AG04450 (cell line): ENCODE data around the gene CFAP69. TPM values are rescaled to one million over a fixed set of nuclear protein-coding genes. Genes with fewer than 3 reads are reported as not detected.

ENCODE experiments used
- CTCF ChIA-PET: fragments of 300-600, 350-600 bp; formaldehyde crosslinking; extraction: SDS; loops from one replicate; lab custom pipeline; 2022; ENCODE audit warnings: antibody characterized with exemption, inconsistent platforms; lab: Charles Lee
- POLR2A ChIA-PET: fragments of 350-600 bp; formaldehyde crosslinking; extraction: SDS; loops from one replicate; lab custom pipeline; 2021; ENCODE audit warnings: antibody characterized with exemption, inconsistent platforms; lab: Yijun Ruan, JAX
- DNase-seq: peaks from one replicate; pipeline ENCODE4 v3.0.0-alpha.2; 2011; ENCODE audit warnings: low read depth, low spot score
- H3K27ac ChIP-seq: one replicate; pipeline ENCODE4 v1.5.1; 2012; ENCODE audit warnings: low read depth, low read length, control low read depth
- H3K27me3 ChIP-seq: one replicate; pipeline ENCODE4 v1.6.0; 2012; ENCODE audit warnings: low read length; ENCODE audit not compliant: control insufficient read depth, insufficient read depth
- H3K4me3 ChIP-seq: 2 replicates; pipeline ENCODE4 v1.5.1; 2011; ENCODE audit warnings: mild to moderate bottlenecking, low read depth, low read length, control low read depth
- H3K9me3 ChIP-seq: 2 replicates; pipeline ENCODE4 v1.5.1; 2012; ENCODE audit warnings: low read length; ENCODE audit not compliant: control insufficient read depth, insufficient read depth
- CTCF ChIP-seq: IDR thresholded peaks from 2 replicates; pipeline ENCODE4 v1.5.1; 2011; ENCODE audit warnings: low read depth, low read length, control low read depth, inconsistent platforms
- polyA plus RNA-seq: library from polyadenylated mRNA; depleted of rRNA; stranded (reverse); fragments of >200 nt; gene quantifications from 2 replicates; pipeline ENCODE4 v1.2.3, GENCODE V29; 2011

CFAP69 gene
- polyA plus RNA-seq, 1 experiment = 2.4 TPM

- POLR2A ChIA-PET = no interaction called here
- CTCF ChIA-PET = interaction anchor here (0.6 to 2.5 kb wide), 4 partner anchors 15 to 166 kb away, joined by 3 to 26 read pairs (median 7); partner anchors contain the start of gene STEAP1
- DNase-seq = no peak
- Histone ChIP-seq H3K4me3 (no peak overlapping the region), H3K9me3 (no peaks in the 10 kb centered on the region), H3K27ac (no peak overlapping the region), H3K27me3 (no peaks in the 10 kb centered on the region)
- peak; percentile 57 for TF ChIP-seq CTCF
Observed at GRCh38 chr7:90262438-90262837, 17.5 kb downstream of the CFAP69 start.

GRCh38 chr7:90266808-90267207 is 21.8 kb downstream of the CFAP69 start:
- POLR2A ChIA-PET = no interaction called here
- no peak for DNase-seq
- H3K9me3 ChIP-seq = no peaks in the 10 kb centered on the region
- TF ChIP-seq CTCF = no peak
- no peak overlapping the region for H3K4me3 ChIP-seq
- H3K27me3 ChIP-seq = no peaks in the 10 kb centered on the region
- CTCF ChIA-PET = interaction anchor here (1.0 to 3.1 kb wide), 5 partner anchors 37 to 161 kb away, joined by 3 to 13 read pairs (median 4); partner anchors contain the start of genes STEAP1 and STEAP2
- H3K27ac ChIP-seq = no peak overlapping the region

- no peak overlapping the region for H3K27ac ChIP-seq
- no peak for DNase-seq
- no peaks in the 10 kb centered on the region for H3K9me3 ChIP-seq
- CTCF ChIA-PET = interaction anchor here (0.7 to 3.1 kb wide), 6 partner anchors 17 to 161 kb away, joined by 3 to 13 read pairs (median 4); partner anchors contain the start of genes STEAP1 and STEAP2
- POLR2A ChIA-PET = no interaction called here
- no peaks in the 10 kb centered on the region for H3K27me3 ChIP-seq
- TF ChIP-seq CTCF = no peak
- no peak overlapping the region for H3K4me3 ChIP-seq
Observed at GRCh38 chr7:90267263-90267858, 22.4 kb downstream of the CFAP69 start.

GRCh38 chr7:90269163-90269562 is 24.2 kb downstream of the CFAP69 start:
- ChIA-PET CTCF (interaction anchor here (3.1 kb wide), 1 partner anchor 116 kb away, joined by 13 read pairs; the partner anchor contains the start of gene STEAP1), POLR2A (no interaction called here)
- no peak overlapping the region for H3K4me3 ChIP-seq
- no peaks in the 10 kb centered on the region for H3K27me3 ChIP-seq
- H3K27ac ChIP-seq = no peak overlapping the region
- H3K9me3 ChIP-seq = no peaks in the 10 kb centered on the region
- no peak for DNase-seq
- TF ChIP-seq CTCF = no peak

GRCh38 chr7:90270431-90271178 is 25.6 kb downstream of the CFAP69 start:
- ChIA-PET CTCF (interaction anchor here (0.6 to 0.8 kb wide), 2 partner anchors 27 to 60 kb away, joined by 3 read pairs; no protein-coding TSS in a partner anchor), POLR2A (no interaction called here)
- H3K9me3 ChIP-seq = no peaks in the 10 kb centered on the region
- no peak overlapping the region for H3K4me3 ChIP-seq
- H3K27ac ChIP-seq = no peak overlapping the region
- no peak for TF ChIP-seq CTCF
- no peak for DNase-seq
- no peaks in the 10 kb centered on the region for H3K27me3 ChIP-seq
